HG02943 (cell line): ENCODE measurements around the gene AHRR.
"Not testable (repeated sequence)": the region's sequence is repeated elsewhere in the genome, so short reads cannot be mapped to it uniquely, and the experiment has no call there.

Source experiments
- ATAC-seq: cut with Tn5 transposase; IDR thresholded peaks from one replicate; pipeline ENCODE4 v1.9.1; 2021; ENCODE audit warnings: mild to moderate bottlenecking, low read depth, moderate library complexity; ENCODE audit not compliant: unreplicated experiment

The AHRR gene

GRCh38 chr5:321230-321725, at the start of gene AHRR:
TSS of gene AHRR (plus strand) at chr5:321714. CDS start at chr5:343903, 22,189 bp downstream.
- peak; percentile 52 for ATAC-seq

GRCh38 chr5:271828-272167, 49.7 kb upstream of the AHRR start:
- not testable (repeated sequence) for ATAC-seq

- ATAC-seq, result not testable (repeated sequence)
These were observed 48.4 kb upstream of the AHRR start for GRCh38 chr5:273091-273490.

GRCh38 chr5:273491-273890, 48.0 kb upstream of the AHRR start:
- ATAC-seq, result not testable (repeated sequence)

GRCh38 chr5:274346-274745, 47.2 kb upstream of the AHRR start:
- not testable (repeated sequence) for ATAC-seq

- ATAC-seq, result no peak
These were observed 42.9 kb upstream of the AHRR start for GRCh38 chr5:278646-279045.

GRCh38 chr5:279051-279665, 42.4 kb upstream of the AHRR start:
- ATAC-seq, result not testable (repeated sequence)

GRCh38 chr5:285991-286557, 35.4 kb upstream of the AHRR start:
- no peak for ATAC-seq

GRCh38 chr5:290200-290599, 31.3 kb upstream of the AHRR start:
- not testable (repeated sequence) for ATAC-seq

GRCh38 chr5:291345-291744, 30.2 kb upstream of the AHRR start:
- ATAC-seq, result not testable (repeated sequence)

GRCh38 chr5:294788-295187, 26.7 kb upstream of the AHRR start:
- not testable (repeated sequence) for ATAC-seq

GRCh38 chr5:296207-296606, 25.3 kb upstream of the AHRR start:
- ATAC-seq, result not testable (repeated sequence)

GRCh38 chr5:296954-297353, 24.6 kb upstream of the AHRR start:
- not testable (repeated sequence) for ATAC-seq

GRCh38 chr5:297448-297847, 24.1 kb upstream of the AHRR start:
- ATAC-seq, result not testable (repeated sequence)

- ATAC-seq, result not testable (repeated sequence)
These were observed 23.4 kb upstream of the AHRR start for GRCh38 chr5:297991-298736.

GRCh38 chr5:298737-299125, 22.8 kb upstream of the AHRR start:
- no peak for ATAC-seq

GRCh38 chr5:299921-300320, 21.6 kb upstream of the AHRR start:
- ATAC-seq, result not testable (repeated sequence)

GRCh38 chr5:300691-301435, 20.7 kb upstream of the AHRR start:
- not testable (repeated sequence) for ATAC-seq

- ATAC-seq, result not testable (repeated sequence)
These were observed 19.1 kb upstream of the AHRR start for GRCh38 chr5:302416-302815.

GRCh38 chr5:302966-303365, 18.5 kb upstream of the AHRR start:
- no peak for ATAC-seq

- ATAC-seq, result not testable (repeated sequence)
These were observed 17.8 kb upstream of the AHRR start for GRCh38 chr5:303741-304140.
